ENCODE data around the gene ITPK1.

Gene ITPK1

DNA sequence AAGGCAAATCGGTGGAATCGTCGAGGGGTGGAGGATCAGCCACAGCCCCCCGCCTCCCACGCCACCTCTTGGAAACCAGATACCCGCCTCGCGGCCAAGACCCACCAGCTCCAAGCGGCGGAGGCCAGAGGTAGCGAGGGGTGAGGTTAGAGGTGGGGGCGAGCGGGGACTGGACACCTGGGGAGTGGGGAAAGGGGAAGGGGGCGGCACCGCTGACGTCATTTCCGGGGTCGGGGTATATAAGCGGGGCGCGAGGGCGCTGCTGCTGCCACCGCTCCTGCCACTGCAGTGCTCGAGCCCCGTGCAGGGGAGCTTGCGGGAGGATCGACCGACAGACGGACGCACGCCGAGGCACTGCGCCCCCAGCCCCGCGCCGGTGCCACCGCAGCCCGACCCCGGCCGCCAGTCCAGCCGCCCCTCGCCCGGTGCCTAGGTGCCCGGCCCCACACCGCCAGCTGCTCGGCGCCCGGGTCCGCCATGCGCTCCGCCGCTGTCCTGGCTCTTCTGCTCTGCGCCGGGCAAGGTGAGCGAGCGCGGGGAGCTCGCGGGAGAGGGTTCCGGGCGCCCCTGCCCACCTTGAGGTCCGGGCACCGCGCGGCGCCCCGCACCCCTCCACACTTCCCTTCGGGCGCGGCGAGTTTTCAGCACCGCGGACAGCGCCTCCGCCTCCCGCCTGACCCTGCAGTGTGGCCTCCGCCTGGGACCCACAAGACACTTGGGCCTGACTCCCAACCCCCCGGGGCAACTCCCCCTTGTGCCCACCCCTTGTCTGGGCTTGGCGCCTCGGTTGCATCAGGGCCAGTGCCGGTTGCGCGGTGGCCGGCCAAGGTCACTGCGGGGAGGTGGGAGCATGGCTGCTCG is 192.6 kb downstream of the ITPK1 start, which contains the start of gene CHGA:
Gene CHGA (plus strand): TSS at position 268 of the 861 bp plus-strand sequence. CDS start 210 bp downstream, at position 478.
- DNase-seq, result peak in 1 of 3 donors; percentile 8
- H3K27me3 ChIP-seq (replicated peaks; ENCODE audit: control insufficient read depth, insufficient read depth, low read length, poor library complexity, severe bottlenecking), result peaks cover 7% of the 10 kb centered on the region
- no peak within 1 kb of the TSS for H3K4me3 ChIP-seq (ENCODE audit: insufficient read depth, low read depth, low read length, poor library complexity, severe bottlenecking)
- H3K27ac ChIP-seq (ENCODE audit: insufficient read depth, low read length, poor library complexity, severe bottlenecking), result no peak within 1 kb of the TSS
- H3K9me3 ChIP-seq (ENCODE audit: control insufficient read depth, low read length), result no peaks in the 10 kb centered on the region
- H3K36me3 ChIP-seq (ENCODE audit: control insufficient read depth, insufficient read depth, low read length), result no peaks in the 10 kb centered on the region
- no peaks in the 10 kb centered on the region for H3K4me1 ChIP-seq (ENCODE audit: control insufficient read depth, insufficient read depth, low read length, poor library complexity, severe bottlenecking)

DNA sequence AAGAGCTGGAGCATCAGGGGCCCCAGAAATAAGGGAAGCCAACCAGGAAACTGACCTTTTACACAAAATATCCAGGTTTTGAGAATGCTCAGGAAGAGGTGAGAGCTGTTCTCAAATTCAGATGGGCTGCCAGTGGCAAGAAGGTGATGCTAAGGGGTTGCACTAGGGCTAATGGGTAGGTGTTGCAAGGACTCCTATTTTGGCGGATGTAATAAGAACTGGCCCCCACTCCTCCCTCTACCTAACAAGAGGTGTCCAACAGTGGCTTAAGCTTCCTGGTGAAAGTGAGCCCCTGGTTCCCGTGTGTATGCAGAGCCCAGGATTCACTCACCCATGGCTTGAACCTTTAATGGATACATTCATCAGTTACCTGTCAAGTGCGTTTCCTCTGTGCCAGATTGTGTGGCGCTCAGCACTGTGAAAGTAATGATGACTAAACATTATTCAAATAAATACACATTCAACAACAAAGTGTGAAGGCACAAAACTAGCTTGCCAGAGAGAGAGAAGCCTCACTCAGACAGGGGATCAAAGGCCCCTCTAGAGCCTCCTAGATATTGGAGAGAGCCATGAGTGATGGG is 193.5 kb downstream of the ITPK1 start:
- Histone ChIP-seq H3K9me3 (ENCODE audit: control insufficient read depth, low read length) (no peaks in the 10 kb centered on the region), H3K27ac (ENCODE audit: insufficient read depth, low read length, poor library complexity, severe bottlenecking) (no peak overlapping the region), H3K4me3 (ENCODE audit: insufficient read depth, low read depth, low read length, poor library complexity, severe bottlenecking) (no peak overlapping the region), H3K4me1 (ENCODE audit: control insufficient read depth, insufficient read depth, low read length, poor library complexity, severe bottlenecking) (no peaks in the 10 kb centered on the region), H3K27me3 (replicated peaks; ENCODE audit: control insufficient read depth, insufficient read depth, low read length, poor library complexity, severe bottlenecking) (peaks cover 7% of the 10 kb centered on the region), H3K36me3 (ENCODE audit: control insufficient read depth, insufficient read depth, low read length) (no peaks in the 10 kb centered on the region)
- no peak for DNase-seq

DNA sequence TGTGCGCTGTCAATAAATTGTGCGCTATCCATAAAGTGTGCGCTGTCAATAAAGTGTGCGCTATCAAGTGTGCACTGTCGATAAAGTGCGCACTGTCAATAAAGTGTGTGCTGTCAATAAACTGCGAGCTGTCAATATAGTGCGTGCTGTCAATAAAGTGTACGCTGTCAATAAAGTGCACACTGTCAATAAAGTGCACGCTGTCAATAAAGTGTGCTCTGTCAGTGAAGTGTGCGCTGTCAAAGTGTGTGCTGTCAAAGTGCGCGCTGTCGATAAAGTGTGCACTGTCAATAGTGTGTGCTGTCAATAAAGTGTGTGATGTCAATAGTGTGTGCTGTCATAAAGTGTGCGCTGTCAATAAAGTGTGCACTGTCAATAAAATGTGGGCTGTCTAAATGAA is 195.7 kb downstream of the ITPK1 start:
- Histone ChIP-seq H3K36me3 (ENCODE audit: control insufficient read depth, insufficient read depth, low read length) (no peaks in the 10 kb centered on the region), H3K4me3 (ENCODE audit: insufficient read depth, low read depth, low read length, poor library complexity, severe bottlenecking) (no peak overlapping the region), H3K27ac (ENCODE audit: insufficient read depth, low read length, poor library complexity, severe bottlenecking) (no peak overlapping the region), H3K9me3 (ENCODE audit: control insufficient read depth, low read length) (no peaks in the 10 kb centered on the region), H3K4me1 (ENCODE audit: control insufficient read depth, insufficient read depth, low read length, poor library complexity, severe bottlenecking) (no peaks in the 10 kb centered on the region), H3K27me3 (replicated peaks; ENCODE audit: control insufficient read depth, insufficient read depth, low read length, poor library complexity, severe bottlenecking) (peaks cover 7% of the 10 kb centered on the region)
- no peak for DNase-seq

DNA sequence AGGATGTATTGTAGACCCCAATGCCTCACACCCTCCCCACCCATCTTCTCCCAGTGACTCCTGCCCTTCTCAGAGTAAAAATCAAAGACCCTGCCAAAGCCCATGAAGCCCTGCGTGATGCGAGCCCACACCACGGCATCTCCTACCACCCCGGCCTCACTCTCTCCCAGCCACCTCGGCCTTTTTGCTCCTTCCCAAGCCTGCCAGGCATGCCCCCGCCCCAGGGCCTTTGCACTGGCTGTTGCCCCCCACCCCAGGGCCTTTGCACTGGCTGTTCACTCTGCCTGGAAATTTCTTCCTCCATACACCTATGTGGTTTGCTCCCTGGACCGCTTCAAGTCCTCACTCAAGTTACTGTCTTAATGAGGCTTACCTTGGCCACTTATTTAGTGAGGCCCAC is 197.8 kb downstream of the ITPK1 start:
- Histone ChIP-seq H3K36me3 (ENCODE audit: control insufficient read depth, insufficient read depth, low read length) (no peaks in the 10 kb centered on the region), H3K27ac (ENCODE audit: insufficient read depth, low read length, poor library complexity, severe bottlenecking) (no peak overlapping the region), H3K9me3 (ENCODE audit: control insufficient read depth, low read length) (no peaks in the 10 kb centered on the region), H3K4me3 (ENCODE audit: insufficient read depth, low read depth, low read length, poor library complexity, severe bottlenecking) (no peak overlapping the region), H3K4me1 (ENCODE audit: control insufficient read depth, insufficient read depth, low read length, poor library complexity, severe bottlenecking) (no peaks in the 10 kb centered on the region), H3K27me3 (replicated peaks; ENCODE audit: control insufficient read depth, insufficient read depth, low read length, poor library complexity, severe bottlenecking) (no peaks in the 10 kb centered on the region)
- DNase-seq, result no peak

DNA sequence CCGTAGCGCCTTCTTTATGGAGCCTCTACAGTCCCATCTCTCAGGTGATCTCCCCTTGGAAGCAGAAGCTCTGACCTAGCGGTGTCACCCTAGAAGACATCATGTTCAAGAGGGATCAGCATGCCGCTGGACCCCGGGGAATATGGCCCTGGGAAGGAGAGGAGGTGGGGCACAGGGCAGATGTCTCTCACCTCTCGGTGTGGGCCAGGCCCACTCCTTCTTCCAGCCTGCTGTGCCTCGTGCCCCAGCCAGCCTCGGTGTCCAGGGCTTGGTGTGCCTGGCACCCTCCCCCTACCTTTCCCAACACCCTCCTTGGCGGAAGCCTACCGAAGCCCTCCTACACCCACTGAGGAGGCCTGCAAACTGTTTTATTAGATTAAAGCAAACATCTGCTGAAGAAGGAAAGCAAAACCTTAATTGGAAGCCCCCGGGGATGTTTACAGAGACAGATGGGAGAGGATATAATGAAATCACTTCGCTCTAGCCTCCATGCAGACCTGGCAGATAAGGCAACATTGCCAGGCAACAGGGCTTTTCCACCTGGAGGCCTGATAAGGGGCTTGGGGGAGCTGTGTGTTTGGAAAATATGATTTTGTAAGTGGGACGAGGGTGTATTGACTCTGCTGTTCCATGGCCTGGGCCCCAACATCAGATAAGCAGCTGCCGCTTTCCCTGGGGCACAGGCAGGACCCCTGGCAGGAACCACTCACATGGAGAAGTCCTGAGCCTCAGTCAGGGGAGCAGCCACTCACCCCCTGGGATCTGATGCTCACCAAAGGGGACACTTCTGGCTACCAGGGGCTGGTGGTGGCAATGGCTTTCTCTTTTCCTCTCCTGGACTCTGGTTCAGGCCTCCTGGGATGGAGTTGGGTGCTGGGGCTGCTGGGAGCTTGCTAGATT is 198.4 kb downstream of the ITPK1 start:
- no peaks in the 10 kb centered on the region for H3K4me1 ChIP-seq (ENCODE audit: control insufficient read depth, insufficient read depth, low read length, poor library complexity, severe bottlenecking)
- H3K27me3 ChIP-seq (replicated peaks; ENCODE audit: control insufficient read depth, insufficient read depth, low read length, poor library complexity, severe bottlenecking), result no peaks in the 10 kb centered on the region
- H3K27ac ChIP-seq (ENCODE audit: insufficient read depth, low read length, poor library complexity, severe bottlenecking), result no peak overlapping the region
- H3K4me3 ChIP-seq (ENCODE audit: insufficient read depth, low read depth, low read length, poor library complexity, severe bottlenecking), result no peak overlapping the region
- DNase-seq, result no peak
- H3K36me3 ChIP-seq (ENCODE audit: control insufficient read depth, insufficient read depth, low read length), result no peaks in the 10 kb centered on the region
- no peaks in the 10 kb centered on the region for H3K9me3 ChIP-seq (ENCODE audit: control insufficient read depth, low read length)

DNA sequence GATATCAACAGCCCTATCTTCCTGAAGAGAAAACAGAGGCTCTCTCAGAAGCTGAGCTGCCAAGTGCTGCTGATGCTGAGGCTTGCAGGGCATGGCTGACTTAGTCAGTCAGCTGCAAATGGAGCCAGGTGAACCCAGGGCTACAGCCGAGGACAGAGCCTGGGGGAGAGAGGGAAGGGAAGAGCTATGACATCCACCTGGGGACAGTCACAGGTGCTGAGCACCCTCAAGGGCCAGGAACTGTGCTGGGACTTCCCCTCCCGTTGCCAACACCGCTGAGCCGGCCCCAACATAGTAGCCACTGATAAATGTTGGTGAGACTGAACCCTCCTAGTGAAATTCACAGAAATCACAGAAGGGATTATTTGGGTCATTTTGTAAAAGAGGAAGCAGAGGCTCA is 199.5 kb downstream of the ITPK1 start:
- Histone ChIP-seq H3K36me3 (ENCODE audit: control insufficient read depth, insufficient read depth, low read length) (no peaks in the 10 kb centered on the region), H3K27ac (ENCODE audit: insufficient read depth, low read length, poor library complexity, severe bottlenecking) (no peak overlapping the region), H3K4me3 (ENCODE audit: insufficient read depth, low read depth, low read length, poor library complexity, severe bottlenecking) (no peak overlapping the region), H3K9me3 (ENCODE audit: control insufficient read depth, low read length) (no peaks in the 10 kb centered on the region), H3K27me3 (replicated peaks; ENCODE audit: control insufficient read depth, insufficient read depth, low read length, poor library complexity, severe bottlenecking) (no peaks in the 10 kb centered on the region), H3K4me1 (ENCODE audit: control insufficient read depth, insufficient read depth, low read length, poor library complexity, severe bottlenecking) (no peaks in the 10 kb centered on the region)
- no peak for DNase-seq

DNA sequence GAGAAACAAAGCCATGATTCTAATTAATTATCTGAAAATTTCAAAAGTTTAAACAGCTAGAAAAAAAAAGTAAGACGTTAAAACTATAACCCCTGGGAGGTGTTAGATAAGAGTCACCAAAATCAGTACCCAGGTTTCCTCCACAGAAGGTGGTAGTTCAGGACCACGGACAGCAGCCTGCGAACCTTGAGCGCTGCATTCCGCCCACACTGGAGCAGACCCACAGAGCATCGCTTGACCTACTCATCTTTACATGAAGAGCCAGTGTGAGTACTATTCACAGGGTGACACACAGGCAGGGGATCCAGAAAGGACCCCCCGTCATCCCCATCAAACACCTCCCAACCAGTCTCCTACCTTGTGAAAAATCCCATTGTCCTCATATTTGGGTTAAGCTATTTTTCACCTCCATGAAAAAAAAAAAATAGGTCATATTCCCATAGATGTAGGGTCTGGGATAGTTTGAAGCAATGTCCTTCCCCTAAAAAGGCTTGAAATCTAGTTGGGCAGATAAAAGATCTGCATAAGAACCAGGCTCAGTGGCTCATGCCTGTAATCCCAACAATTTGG is 201.6 kb downstream of the ITPK1 start:
- no peak for DNase-seq

DNA sequence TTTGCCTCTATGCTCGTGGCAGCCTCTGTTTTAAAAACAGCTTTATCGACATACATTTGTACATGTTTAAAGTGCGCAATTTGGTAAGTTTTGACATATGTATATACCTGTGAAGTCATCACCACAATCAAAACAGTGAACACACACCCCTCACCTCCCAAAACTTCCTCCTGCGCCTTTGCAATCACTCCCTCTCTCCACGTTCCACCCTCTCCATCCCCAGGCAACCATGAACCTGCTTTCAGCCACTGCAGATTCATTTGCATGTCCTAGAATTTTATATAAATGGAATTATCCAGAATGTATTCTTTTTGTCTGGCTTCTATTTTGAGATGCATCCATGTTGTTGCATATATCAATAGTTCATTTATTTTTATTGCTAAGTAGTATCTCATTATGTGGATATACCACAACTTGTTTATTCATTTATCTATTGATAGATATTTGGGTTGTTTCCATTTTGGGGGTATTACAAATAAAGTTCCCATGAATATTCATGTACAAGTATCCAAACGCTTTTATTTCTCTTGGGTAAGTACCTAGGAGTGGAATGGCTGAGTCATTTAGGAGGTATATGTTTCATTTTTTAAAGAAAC is 208.3 kb downstream of the ITPK1 start:
- Histone ChIP-seq H3K36me3 (ENCODE audit: control insufficient read depth, insufficient read depth, low read length) (no peaks in the 10 kb centered on the region), H3K4me1 (ENCODE audit: control insufficient read depth, insufficient read depth, low read length, poor library complexity, severe bottlenecking) (peaks cover 10% of the 10 kb centered on the region), H3K9me3 (ENCODE audit: control insufficient read depth, low read length) (no peaks in the 10 kb centered on the region), H3K27me3 (replicated peaks; ENCODE audit: control insufficient read depth, insufficient read depth, low read length, poor library complexity, severe bottlenecking) (peaks cover 4% of the 10 kb centered on the region), H3K4me3 (ENCODE audit: insufficient read depth, low read depth, low read length, poor library complexity, severe bottlenecking) (no peak overlapping the region), H3K27ac (ENCODE audit: insufficient read depth, low read length, poor library complexity, severe bottlenecking) (no peak overlapping the region)
- no peak for DNase-seq

More for the DNA sequence above, 201.6 kb downstream of the ITPK1 start:
- H3K36me3 ChIP-seq (ENCODE audit: control insufficient read depth, insufficient read depth, low read length), result no peaks in the 10 kb centered on the region
- no peak overlapping the region for H3K27ac ChIP-seq (ENCODE audit: insufficient read depth, low read length, poor library complexity, severe bottlenecking)
- no peaks in the 10 kb centered on the region for H3K9me3 ChIP-seq (ENCODE audit: control insufficient read depth, low read length)
- H3K4me3 ChIP-seq (ENCODE audit: insufficient read depth, low read depth, low read length, poor library complexity, severe bottlenecking), result no peak overlapping the region
- no peaks in the 10 kb centered on the region for H3K27me3 ChIP-seq (replicated peaks; ENCODE audit: control insufficient read depth, insufficient read depth, low read length, poor library complexity, severe bottlenecking)
- no peaks in the 10 kb centered on the region for H3K4me1 ChIP-seq (ENCODE audit: control insufficient read depth, insufficient read depth, low read length, poor library complexity, severe bottlenecking)

DNA sequence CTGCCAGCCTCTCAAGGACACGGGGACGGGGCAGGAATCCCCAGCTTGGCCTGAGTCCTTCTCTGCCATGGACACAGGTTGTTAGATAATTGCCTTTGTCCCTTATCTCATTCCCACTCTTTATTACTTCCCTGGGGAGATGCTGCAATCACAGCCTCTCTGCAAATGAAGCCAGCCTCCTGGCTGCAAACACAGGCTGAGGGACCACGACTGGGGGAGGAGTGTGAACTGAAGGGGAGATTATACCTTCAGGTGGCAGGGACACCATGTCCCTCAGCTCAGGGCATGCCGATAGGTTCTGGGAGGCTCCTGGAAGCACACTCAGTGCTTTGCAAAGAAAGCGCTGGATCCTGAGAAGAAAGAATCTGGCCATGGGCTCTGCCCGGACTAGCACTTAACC is 208.9 kb downstream of the ITPK1 start:
- Histone ChIP-seq H3K4me3 (ENCODE audit: insufficient read depth, low read depth, low read length, poor library complexity, severe bottlenecking) (no peak overlapping the region), H3K27ac (ENCODE audit: insufficient read depth, low read length, poor library complexity, severe bottlenecking) (no peak overlapping the region), H3K27me3 (replicated peaks; ENCODE audit: control insufficient read depth, insufficient read depth, low read length, poor library complexity, severe bottlenecking) (peaks cover 4% of the 10 kb centered on the region), H3K9me3 (ENCODE audit: control insufficient read depth, low read length) (no peaks in the 10 kb centered on the region), H3K36me3 (ENCODE audit: control insufficient read depth, insufficient read depth, low read length) (no peaks in the 10 kb centered on the region), H3K4me1 (ENCODE audit: control insufficient read depth, insufficient read depth, low read length, poor library complexity, severe bottlenecking) (peaks cover 10% of the 10 kb centered on the region)
- DNase-seq, result no peak

Data from effector memory CD4-positive, alpha-beta T cell (primary cell).